ENCODE measurements around the gene MTHFD1L.

MTHFD1L gene

DNA sequence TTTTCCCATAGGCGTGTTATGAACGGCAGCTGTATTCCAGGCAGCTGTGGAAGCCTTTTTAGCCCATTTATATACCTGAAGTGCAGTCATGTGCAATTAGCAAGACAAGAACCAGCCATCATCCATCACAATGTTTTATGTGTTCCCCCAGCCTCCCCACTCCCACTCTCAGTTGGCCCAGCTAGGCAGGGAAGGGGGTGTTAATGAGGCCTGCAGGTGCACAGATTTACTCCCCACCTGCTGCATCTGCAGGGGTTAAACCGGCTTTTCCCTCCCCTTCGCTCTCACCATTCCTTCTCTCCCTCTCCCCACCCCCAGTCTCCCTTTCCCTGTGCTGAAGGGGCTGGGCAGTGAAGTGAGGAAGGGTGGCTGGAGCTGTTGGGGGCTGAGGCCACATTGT, 224.5 kb downstream of the MTHFD1L start:
- H3K36me3 ChIP-seq (ENCODE audit: insufficient read depth, low read length): peaks cover 31% of the 10 kb centered on the region
- H3K4me1 ChIP-seq (ENCODE audit: insufficient read depth, low read length): peaks cover 28% of the 10 kb centered on the region
- 49% methylated on average over 4 of the region's 4 CpGs for WGBS
- H3K27me3 ChIP-seq (ENCODE audit: insufficient read depth, low read length): no peaks in the 10 kb centered on the region
- no peak overlapping the region for H3K4me3 ChIP-seq (ENCODE audit: low read length)
- H3K27ac ChIP-seq (ENCODE audit: low read depth, low read length): peak overlapping the region; percentile 60; the same call in 1 of the 2 replicates
- no peak overlapping the region for H3K9ac ChIP-seq (ENCODE audit: low read depth, low read length)
- H3K9me3 ChIP-seq (ENCODE audit: insufficient read depth, low read depth, low read length): no peaks in the 10 kb centered on the region

DNA sequence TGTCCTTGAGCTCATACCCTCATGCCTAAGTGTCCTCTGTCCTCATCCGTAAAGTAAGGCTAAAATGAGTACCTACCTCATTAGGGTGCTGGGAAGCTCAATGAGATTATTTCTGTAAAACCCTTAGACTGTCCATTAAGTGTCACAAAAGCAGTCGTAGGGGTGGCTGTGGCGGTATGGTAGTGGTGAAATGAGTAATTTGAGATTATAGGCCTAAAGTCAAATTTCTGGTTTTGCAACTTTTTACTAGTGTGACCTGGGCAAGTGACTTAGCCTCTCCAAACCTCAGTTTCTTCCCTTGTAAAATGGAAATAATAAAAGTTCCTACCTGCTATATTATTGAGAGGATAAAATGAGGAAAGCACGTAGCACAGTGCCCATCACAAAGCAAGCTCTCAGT, 226.1 kb downstream of the MTHFD1L start:
- no peaks in the 10 kb centered on the region for H3K9me3 ChIP-seq (ENCODE audit: insufficient read depth, low read depth, low read length)
- H3K36me3 ChIP-seq (ENCODE audit: insufficient read depth, low read length): peaks cover 33% of the 10 kb centered on the region
- no peak overlapping the region for H3K9ac ChIP-seq (ENCODE audit: low read depth, low read length)
- 97% methylated on average over 4 of the region's 4 CpGs for WGBS
- no peak overlapping the region for H3K4me3 ChIP-seq (ENCODE audit: low read length)
- no peak overlapping the region for H3K27ac ChIP-seq (ENCODE audit: low read depth, low read length)
- H3K4me1 ChIP-seq (ENCODE audit: insufficient read depth, low read length): peaks cover 28% of the 10 kb centered on the region
- no peaks in the 10 kb centered on the region for H3K27me3 ChIP-seq (ENCODE audit: insufficient read depth, low read length)

DNA sequence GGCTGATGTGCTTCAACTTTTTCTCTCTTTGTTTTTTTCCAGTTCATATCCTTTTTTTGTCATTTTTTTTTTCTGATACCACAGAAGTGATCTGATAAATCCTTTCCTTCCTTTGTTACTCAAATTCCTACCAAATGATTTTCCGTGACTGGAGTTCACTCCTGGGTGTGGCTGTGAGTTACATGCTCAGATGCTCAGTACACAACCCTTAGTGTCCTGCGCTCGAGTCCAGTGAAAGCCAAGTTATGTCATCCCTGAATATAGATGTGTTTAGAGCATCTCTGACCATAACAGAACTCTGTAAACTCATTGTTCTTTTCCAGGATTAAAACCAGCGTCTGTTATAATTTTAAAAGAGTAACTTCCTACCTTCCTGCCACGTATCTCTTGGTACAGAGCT, 227.1 kb downstream of the MTHFD1L start:
- Histone ChIP-seq H3K9me3 (ENCODE audit: insufficient read depth, low read depth, low read length) (no peaks in the 10 kb centered on the region), H3K27me3 (ENCODE audit: insufficient read depth, low read length) (no peaks in the 10 kb centered on the region), H3K4me3 (ENCODE audit: low read length) (no peak overlapping the region), H3K9ac (ENCODE audit: low read depth, low read length) (no peak overlapping the region), H3K27ac (ENCODE audit: low read depth, low read length) (no peak overlapping the region), H3K36me3 (ENCODE audit: insufficient read depth, low read length) (peaks cover 44% of the 10 kb centered on the region), H3K4me1 (ENCODE audit: insufficient read depth, low read length) (peaks cover 24% of the 10 kb centered on the region)
- 82% methylated on average over 5 of the region's 5 CpGs for WGBS

DNA sequence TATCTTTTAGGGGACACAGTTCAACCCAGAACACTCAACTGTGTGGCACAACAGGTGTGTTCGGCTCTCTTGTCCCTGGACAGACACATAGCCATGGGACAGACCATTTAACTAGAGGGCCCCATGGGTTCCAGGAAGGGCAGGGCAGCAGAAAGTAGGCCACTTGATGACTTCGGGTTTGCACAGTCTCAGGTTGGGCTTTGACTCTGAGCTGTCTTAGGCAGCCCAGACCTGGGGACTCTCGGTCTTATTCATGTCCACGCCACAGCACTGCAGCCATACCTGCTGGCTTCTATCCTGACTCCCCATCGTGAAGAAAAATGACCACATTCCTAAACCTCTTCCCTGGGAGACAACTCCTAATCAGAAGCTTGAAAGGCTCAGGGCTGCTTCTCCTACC, 228.2 kb downstream of the MTHFD1L start:
- Histone ChIP-seq H3K4me3 (ENCODE audit: low read length) (no peak overlapping the region), H3K9me3 (ENCODE audit: insufficient read depth, low read depth, low read length) (no peaks in the 10 kb centered on the region), H3K9ac (ENCODE audit: low read depth, low read length) (no peak overlapping the region), H3K27me3 (ENCODE audit: insufficient read depth, low read length) (no peaks in the 10 kb centered on the region), H3K27ac (ENCODE audit: low read depth, low read length) (no peak overlapping the region), H3K4me1 (ENCODE audit: insufficient read depth, low read length) (peaks cover 15% of the 10 kb centered on the region), H3K36me3 (ENCODE audit: insufficient read depth, low read length) (peaks cover 44% of the 10 kb centered on the region)
- 92% methylated on average over 5 of the region's 5 CpGs for WGBS

DNA sequence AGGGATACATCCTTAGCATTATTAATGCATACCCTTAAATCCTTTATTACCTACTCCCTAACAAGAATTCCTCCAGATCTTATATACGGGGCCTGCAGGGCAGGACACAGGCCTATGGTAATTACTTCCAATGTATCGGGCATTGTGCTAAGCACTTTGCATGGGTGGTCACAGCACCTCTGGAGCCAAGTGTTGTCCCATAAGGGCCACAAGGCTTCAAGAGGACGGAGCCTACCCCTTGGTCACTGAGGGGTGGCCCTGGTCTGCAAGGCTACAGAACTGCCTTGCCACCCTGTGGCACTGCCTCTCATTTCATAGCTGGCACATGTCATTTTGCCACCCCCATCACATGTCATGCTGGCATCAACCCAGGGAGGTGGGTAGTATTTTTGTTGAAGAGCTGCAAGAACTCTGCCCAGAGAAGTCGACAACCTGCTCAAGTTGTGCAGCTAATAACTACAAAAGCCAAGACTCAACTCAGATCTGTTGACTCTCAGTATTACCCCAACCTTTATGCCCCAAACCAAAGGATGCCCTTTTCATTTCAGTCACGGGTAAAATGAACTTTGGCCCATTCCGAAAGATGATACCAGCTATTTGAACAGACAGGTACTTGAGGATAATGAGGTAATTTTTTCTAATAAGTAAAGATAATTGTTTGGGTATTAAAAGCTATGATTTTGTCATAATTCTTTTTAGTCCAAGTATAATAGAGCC, 230.2 kb downstream of the MTHFD1L start:
- Histone ChIP-seq H3K4me3 (ENCODE audit: low read length) (no peak overlapping the region), H3K4me1 (ENCODE audit: insufficient read depth, low read length) (no peaks in the 10 kb centered on the region), H3K27ac (ENCODE audit: low read depth, low read length) (no peak overlapping the region), H3K36me3 (ENCODE audit: insufficient read depth, low read length) (peaks cover 54% of the 10 kb centered on the region), H3K27me3 (ENCODE audit: insufficient read depth, low read length) (no peaks in the 10 kb centered on the region), H3K9me3 (ENCODE audit: insufficient read depth, low read depth, low read length) (no peaks in the 10 kb centered on the region), H3K9ac (ENCODE audit: low read depth, low read length) (no peak overlapping the region)
- WGBS: 94% methylated on average over 6 of the region's 6 CpGs

DNA sequence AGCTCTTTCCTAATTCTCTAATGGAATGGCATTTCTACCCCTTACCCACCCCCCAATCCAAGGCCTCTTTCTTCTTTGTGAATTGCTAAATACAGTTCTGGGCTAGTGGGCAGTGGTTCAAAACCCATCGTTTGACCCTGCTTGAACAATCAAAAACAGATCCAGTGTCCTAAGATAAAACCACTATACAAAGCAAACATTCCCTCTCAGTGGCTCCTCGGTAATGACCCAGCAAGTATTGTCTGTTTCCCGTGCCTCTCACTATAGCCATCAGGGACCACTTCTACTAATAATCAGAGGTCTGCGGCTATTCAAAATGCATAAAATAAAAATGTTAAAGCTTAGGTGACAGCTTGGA, 230.7 kb downstream of the MTHFD1L start:
- Histone ChIP-seq H3K27me3 (ENCODE audit: insufficient read depth, low read length) (no peaks in the 10 kb centered on the region), H3K4me3 (ENCODE audit: low read length) (no peak overlapping the region), H3K9ac (ENCODE audit: low read depth, low read length) (no peak overlapping the region), H3K4me1 (ENCODE audit: insufficient read depth, low read length) (no peaks in the 10 kb centered on the region), H3K36me3 (ENCODE audit: insufficient read depth, low read length) (peaks cover 52% of the 10 kb centered on the region), H3K9me3 (ENCODE audit: insufficient read depth, low read depth, low read length) (no peaks in the 10 kb centered on the region), H3K27ac (ENCODE audit: low read depth, low read length) (no peak overlapping the region)
- WGBS: 92% methylated on average over 4 of the region's 4 CpGs

DNA sequence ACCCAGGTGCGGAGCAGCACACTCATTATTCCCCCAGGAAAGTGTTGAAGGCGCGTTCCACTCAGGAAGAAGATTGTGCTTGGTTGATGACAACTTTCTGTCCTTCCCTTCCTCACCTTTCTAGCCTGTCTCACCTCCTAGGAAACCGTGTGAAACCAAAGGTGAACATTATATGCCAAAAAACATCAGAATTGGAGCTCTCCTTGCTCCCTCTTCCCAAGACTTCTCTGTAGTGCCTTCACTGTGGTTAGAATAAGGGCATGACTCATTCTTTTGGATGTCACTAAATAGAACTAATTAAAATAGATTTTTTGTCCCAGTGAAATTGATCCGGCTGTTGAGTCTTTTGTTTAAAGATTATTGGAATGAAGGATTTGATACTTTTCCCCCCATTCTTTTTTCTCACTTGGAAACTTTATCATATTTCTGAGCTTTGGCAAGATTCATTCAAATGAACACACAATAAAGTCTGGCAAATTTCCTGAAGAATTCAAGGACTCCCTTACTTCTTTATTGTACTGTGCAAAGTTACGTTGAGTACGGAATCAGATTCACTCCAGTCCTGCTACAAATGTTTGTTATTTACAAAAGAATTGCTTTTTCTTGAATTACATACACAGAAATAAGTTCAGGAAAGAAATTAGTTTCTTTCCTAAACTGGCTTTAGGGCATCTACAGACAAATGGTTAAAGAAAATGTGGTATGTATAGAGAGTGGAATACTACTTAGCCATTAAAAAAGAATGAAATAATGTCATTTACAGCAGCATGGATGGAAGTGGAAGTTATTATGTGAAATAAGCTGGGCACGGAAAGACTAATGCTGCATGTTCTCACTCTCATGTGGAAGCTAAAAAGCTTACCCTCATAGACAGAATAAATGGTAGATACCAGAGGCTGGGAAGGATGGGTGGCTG, 231.4 kb downstream of the MTHFD1L start:
- Histone ChIP-seq H3K27ac (ENCODE audit: low read depth, low read length) (no peak overlapping the region), H3K9ac (ENCODE audit: low read depth, low read length) (no peak overlapping the region), H3K4me3 (ENCODE audit: low read length) (no peak overlapping the region), H3K9me3 (ENCODE audit: insufficient read depth, low read depth, low read length) (no peaks in the 10 kb centered on the region), H3K4me1 (ENCODE audit: insufficient read depth, low read length) (no peaks in the 10 kb centered on the region), H3K36me3 (ENCODE audit: insufficient read depth, low read length) (peaks cover 51% of the 10 kb centered on the region), H3K27me3 (ENCODE audit: insufficient read depth, low read length) (no peaks in the 10 kb centered on the region)
- 98% methylated on average over 6 of the region's 8 CpGs for WGBS

DNA sequence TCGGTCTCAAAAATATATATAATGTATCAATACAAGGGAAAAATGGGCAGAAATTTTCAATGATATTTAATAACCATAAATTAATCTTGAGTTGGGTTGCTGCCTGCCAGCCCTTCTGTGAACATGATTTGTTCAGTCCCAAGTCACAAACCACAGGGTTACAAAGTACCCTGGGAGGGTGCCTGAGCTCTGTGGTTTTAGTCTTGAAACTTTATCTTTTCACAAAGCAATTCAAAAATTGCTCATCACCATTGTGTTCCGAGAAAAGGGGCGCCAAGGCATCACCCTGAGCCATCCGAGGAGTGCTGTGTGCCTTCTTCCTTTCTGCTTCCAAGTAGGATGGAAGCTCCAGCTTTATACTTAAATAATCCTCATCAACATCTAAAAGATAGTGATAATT, 232.7 kb downstream of the MTHFD1L start:
- 92% methylated on average over 3 of the region's 4 CpGs for WGBS
- H3K36me3 ChIP-seq (ENCODE audit: insufficient read depth, low read length): peaks cover 41% of the 10 kb centered on the region

DNA sequence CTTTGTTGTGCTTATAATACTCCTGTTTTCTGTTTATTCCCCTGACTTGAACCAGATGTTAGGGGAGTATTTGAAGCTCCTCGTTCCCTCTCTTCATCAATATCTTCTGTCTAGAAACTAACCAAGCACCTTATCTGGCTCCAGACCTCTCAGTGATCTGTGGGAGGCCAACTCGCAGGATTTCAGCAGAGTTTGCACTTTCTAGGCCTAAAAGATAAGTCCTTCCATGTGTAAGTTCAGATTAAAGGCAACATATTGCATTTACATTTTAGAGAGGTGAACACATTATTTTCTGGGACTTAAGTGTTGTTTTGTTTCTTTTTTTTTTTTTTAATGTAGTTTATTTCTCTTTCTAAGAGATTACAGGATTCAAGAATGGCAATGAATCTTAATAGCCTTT, 234.8 kb downstream of the MTHFD1L start:
- Histone ChIP-seq H3K4me3 (ENCODE audit: low read length) (no peak overlapping the region), H3K9ac (ENCODE audit: low read depth, low read length) (no peak overlapping the region), H3K9me3 (ENCODE audit: insufficient read depth, low read depth, low read length) (no peaks in the 10 kb centered on the region), H3K27ac (ENCODE audit: low read depth, low read length) (no peak overlapping the region), H3K36me3 (ENCODE audit: insufficient read depth, low read length) (peaks cover 34% of the 10 kb centered on the region), H3K4me1 (ENCODE audit: insufficient read depth, low read length) (no peaks in the 10 kb centered on the region; the same call in 1 of the 2 replicates), H3K27me3 (ENCODE audit: insufficient read depth, low read length) (no peaks in the 10 kb centered on the region)
- WGBS: 82% methylated on average over 2 of the region's 2 CpGs

More for the DNA sequence above, 232.7 kb downstream of the MTHFD1L start:
- Histone ChIP-seq H3K4me1 (ENCODE audit: insufficient read depth, low read length) (no peaks in the 10 kb centered on the region; the same call in 1 of the 2 replicates), H3K4me3 (ENCODE audit: low read length) (no peak overlapping the region), H3K9me3 (ENCODE audit: insufficient read depth, low read depth, low read length) (no peaks in the 10 kb centered on the region), H3K27ac (ENCODE audit: low read depth, low read length) (no peak overlapping the region), H3K9ac (ENCODE audit: low read depth, low read length) (no peak overlapping the region), H3K27me3 (ENCODE audit: insufficient read depth, low read length) (no peaks in the 10 kb centered on the region)

DNA sequence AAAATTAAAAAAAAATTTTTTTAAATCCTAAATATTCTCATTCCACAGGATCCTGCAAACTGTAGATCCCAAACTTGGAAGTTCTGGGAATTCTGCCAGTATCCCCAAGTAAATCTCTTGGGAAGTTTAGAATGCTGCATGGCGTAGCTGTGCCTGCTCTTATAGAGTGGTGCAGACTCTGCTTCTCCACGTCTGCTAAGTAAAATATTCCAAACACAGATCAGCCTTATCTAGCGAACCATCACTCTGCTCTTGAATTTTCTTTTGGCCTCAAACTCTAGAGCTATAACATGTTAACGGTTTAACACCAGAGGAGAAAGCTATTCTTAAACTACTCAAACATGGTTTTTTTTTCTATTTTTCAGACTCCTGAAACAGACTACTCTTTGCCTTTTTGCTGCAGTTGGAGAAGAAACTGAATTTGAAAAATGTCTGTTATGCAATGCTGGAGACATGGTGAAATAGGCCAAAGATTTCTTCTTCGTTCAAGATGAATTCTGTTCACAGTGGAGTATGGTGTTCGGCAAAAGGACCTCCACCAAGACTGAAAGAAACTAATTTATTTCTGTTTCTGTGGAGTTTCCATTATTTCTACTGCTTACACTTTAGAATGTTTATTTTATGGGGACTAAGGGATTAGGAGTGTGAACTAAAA, 235.8 kb downstream of the MTHFD1L start:
- Histone ChIP-seq H3K27ac (ENCODE audit: low read depth, low read length) (no peak overlapping the region), H3K4me3 (ENCODE audit: low read length) (no peak overlapping the region), H3K36me3 (ENCODE audit: insufficient read depth, low read length) (peaks cover 34% of the 10 kb centered on the region), H3K4me1 (ENCODE audit: insufficient read depth, low read length) (no peaks in the 10 kb centered on the region; the same call in 1 of the 2 replicates), H3K9me3 (ENCODE audit: insufficient read depth, low read depth, low read length) (no peaks in the 10 kb centered on the region), H3K9ac (ENCODE audit: low read depth, low read length) (no peak overlapping the region), H3K27me3 (ENCODE audit: insufficient read depth, low read length) (no peaks in the 10 kb centered on the region)
- 92% methylated on average over 6 of the region's 6 CpGs for WGBS

Measured in HUES64 (cell line).